ENCODE measurements around the gene OTUB2.

Gene OTUB2

DNA sequence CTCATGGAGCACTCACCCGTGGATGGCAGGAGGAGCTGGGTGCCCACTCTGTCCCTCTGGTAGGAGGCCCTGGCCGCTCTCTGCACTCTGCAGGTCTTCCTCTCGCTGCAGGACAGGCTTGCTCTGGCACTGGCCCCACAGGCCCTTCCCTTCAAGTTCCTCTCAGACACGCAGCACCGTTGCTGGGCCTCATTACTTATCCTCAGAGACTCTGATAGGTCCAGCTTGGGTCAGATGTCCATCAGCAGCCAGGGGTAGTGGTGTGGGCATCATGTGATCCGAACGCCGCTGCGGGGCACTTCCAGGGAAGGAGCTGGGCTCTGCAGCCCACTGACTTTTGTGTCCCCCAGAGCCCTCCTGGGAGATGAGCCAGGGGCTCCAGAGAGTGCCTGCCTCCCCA, 11.8 kb downstream of the OTUB2 start:
- no peak overlapping the region for H3K4me3 ChIP-seq (replicated peaks; ENCODE audit: insufficient read depth, low read length)
- no peak overlapping the region for H3K27ac ChIP-seq (replicated peaks)
- no peaks in the 10 kb centered on the region for H3K27me3 ChIP-seq (ENCODE audit: insufficient read depth, poor library complexity, severe bottlenecking)
- DNase-seq (ENCODE audit: low read depth in 1 of 2, low spot score in 1 of 2): no peak
- TF ChIP-seq GABPA (IDR thresholded peaks at IDR 0.05; ENCODE audit: low read depth) (no peak), POLR2AphosphoS5 (IDR thresholded peaks at IDR 0.05; ENCODE audit: low read depth) (no peak), SPI1 (IDR thresholded peaks at IDR 0.05; ENCODE audit: borderline replicate concordance, low read depth) (no peak)
- TF ChIP-seq, protein P1, sequence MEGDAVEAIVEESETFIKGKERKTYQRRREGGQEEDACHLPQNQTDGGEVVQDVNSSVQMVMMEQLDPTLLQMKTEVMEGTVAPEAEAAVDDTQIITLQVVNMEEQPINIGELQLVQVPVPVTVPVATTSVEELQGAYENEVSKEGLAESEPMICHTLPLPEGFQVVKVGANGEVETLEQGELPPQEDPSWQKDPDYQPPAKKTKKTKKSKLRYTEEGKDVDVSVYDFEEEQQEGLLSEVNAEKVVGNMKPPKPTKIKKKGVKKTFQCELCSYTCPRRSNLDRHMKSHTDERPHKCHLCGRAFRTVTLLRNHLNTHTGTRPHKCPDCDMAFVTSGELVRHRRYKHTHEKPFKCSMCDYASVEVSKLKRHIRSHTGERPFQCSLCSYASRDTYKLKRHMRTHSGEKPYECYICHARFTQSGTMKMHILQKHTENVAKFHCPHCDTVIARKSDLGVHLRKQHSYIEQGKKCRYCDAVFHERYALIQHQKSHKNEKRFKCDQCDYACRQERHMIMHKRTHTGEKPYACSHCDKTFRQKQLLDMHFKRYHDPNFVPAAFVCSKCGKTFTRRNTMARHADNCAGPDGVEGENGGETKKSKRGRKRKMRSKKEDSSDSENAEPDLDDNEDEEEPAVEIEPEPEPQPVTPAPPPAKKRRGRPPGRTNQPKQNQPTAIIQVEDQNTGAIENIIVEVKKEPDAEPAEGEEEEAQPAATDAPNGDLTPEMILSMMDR (IDR thresholded peaks at IDR 0.05; ENCODE audit: insufficient read depth, low read length): no peak
- TF ChIP-seq, protein P2, sequence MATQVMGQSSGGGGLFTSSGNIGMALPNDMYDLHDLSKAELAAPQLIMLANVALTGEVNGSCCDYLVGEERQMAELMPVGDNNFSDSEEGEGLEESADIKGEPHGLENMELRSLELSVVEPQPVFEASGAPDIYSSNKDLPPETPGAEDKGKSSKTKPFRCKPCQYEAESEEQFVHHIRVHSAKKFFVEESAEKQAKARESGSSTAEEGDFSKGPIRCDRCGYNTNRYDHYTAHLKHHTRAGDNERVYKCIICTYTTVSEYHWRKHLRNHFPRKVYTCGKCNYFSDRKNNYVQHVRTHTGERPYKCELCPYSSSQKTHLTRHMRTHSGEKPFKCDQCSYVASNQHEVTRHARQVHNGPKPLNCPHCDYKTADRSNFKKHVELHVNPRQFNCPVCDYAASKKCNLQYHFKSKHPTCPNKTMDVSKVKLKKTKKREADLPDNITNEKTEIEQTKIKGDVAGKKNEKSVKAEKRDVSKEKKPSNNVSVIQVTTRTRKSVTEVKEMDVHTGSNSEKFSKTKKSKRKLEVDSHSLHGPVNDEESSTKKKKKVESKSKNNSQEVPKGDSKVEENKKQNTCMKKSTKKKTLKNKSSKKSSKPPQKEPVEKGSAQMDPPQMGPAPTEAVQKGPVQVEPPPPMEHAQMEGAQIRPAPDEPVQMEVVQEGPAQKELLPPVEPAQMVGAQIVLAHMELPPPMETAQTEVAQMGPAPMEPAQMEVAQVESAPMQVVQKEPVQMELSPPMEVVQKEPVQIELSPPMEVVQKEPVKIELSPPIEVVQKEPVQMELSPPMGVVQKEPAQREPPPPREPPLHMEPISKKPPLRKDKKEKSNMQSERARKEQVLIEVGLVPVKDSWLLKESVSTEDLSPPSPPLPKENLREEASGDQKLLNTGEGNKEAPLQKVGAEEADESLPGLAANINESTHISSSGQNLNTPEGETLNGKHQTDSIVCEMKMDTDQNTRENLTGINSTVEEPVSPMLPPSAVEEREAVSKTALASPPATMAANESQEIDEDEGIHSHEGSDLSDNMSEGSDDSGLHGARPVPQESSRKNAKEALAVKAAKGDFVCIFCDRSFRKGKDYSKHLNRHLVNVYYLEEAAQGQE (IDR thresholded peaks at IDR 0.05; ENCODE audit: insufficient replicate concordance, low read depth): no peak

DNA sequence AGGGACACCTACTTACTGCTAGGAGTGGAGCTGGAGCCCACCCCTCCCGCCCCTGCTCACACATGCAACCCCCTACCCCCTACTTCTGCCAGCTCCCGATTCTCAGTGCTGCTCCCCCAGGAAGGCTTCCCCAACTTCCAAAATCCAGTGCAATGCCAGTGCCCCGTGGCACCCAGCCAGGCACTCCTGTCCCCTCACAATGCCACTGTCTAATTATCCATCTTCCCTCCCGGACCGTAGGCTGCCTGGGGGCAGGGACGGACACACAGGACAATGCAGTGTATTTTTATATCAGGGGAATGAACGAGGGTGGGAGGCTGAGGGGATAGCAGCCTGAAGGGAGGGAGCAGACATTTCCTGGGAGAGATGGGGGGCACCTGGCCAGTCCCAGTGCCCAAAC, 12.4 kb downstream of the OTUB2 start:
- Histone ChIP-seq H3K27ac (replicated peaks) (no peak overlapping the region), H3K4me3 (replicated peaks; ENCODE audit: insufficient read depth, low read length) (no peak overlapping the region), H3K27me3 (ENCODE audit: insufficient read depth, poor library complexity, severe bottlenecking) (no peaks in the 10 kb centered on the region)
- no peak for DNase-seq (ENCODE audit: low read depth in 1 of 2, low spot score in 1 of 2)
- TF ChIP-seq POLR2AphosphoS5 (IDR thresholded peaks at IDR 0.05; ENCODE audit: low read depth) (no peak), SPI1 (IDR thresholded peaks at IDR 0.05; ENCODE audit: borderline replicate concordance, low read depth) (no peak), GABPA (IDR thresholded peaks at IDR 0.05; ENCODE audit: low read depth) (no peak)
- TF ChIP-seq, protein P2 (IDR thresholded peaks at IDR 0.05; ENCODE audit: insufficient replicate concordance, low read depth): no peak
- TF ChIP-seq, protein P1 (IDR thresholded peaks at IDR 0.05; ENCODE audit: insufficient read depth, low read length): no peak

DNA sequence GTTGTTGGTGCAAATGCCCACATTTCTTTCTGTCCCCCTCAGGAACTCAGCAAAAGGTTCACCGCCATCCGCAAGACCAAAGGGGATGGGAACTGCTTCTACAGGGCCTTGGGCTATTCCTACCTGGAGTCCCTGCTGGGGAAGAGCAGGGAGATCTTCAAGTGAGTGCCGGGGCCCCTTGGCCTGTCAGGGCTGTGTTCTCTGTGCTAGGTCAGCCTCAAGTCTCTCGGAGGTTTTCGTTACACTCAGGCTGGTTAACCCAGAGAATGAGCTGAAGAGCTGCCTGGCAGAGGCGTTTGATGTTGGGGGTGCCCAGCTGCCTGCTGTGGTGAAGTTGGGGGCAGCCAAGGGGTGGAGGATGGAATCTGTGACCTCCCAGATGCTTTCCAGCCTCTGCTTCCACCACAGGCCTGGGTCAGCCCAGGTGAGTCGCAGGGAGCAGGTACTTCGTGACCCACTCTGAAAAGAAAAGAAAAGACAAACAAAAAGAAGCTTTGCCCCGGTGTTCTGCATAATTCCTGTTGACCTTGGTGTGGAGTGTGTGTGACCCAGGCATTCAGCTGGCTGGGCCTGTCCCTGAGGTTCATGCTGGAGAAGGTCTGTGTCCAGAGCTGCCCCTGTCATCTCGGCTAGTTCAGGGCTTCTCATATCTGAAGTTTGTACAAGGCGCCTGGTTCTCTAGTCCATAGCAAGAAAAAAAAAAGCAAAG, 12.9 kb downstream of the OTUB2 start:
- TF ChIP-seq GABPA (IDR thresholded peaks at IDR 0.05; ENCODE audit: low read depth) (no peak), SPI1 (IDR thresholded peaks at IDR 0.05; ENCODE audit: borderline replicate concordance, low read depth) (no peak), POLR2AphosphoS5 (IDR thresholded peaks at IDR 0.05; ENCODE audit: low read depth) (no peak)
- TF ChIP-seq, protein P2 (IDR thresholded peaks at IDR 0.05; ENCODE audit: insufficient replicate concordance, low read depth): no peak
- TF ChIP-seq, protein P1 (IDR thresholded peaks at IDR 0.05; ENCODE audit: insufficient read depth, low read length): no peak
- no peak for DNase-seq (ENCODE audit: low read depth in 1 of 2, low spot score in 1 of 2)
- H3K4me3 ChIP-seq (replicated peaks; ENCODE audit: insufficient read depth, low read length): no peak overlapping the region

More for the DNA sequence above, 12.9 kb downstream of the OTUB2 start:
- H3K27ac ChIP-seq (replicated peaks): no peak overlapping the region
- no peaks in the 10 kb centered on the region for H3K27me3 ChIP-seq (ENCODE audit: insufficient read depth, poor library complexity, severe bottlenecking)
